H9 (cell line): ENCODE results near the gene N4BP2. TPM values are rescaled to one million over a fixed set of nuclear protein-coding genes. Genes with fewer than 3 reads are reported as not detected.

Experiments
- DNase-seq: peaks from one replicate; pipeline ENCODE4 v3.0.0-alpha.2; 2017
- H2AFZ ChIP-seq: one replicate; pipeline ENCODE4 v1.6.1; 2013; ENCODE audit warnings: mild to moderate bottlenecking, low read length, control low read depth, moderate library complexity
- H2AK5ac ChIP-seq: 2 replicates; pipeline ENCODE4 v1.6.1; 2013; ENCODE audit warnings: low read length, control low read depth, mixed read lengths; ENCODE audit not compliant: insufficient read length
- H2BK120ac ChIP-seq: one replicate; pipeline ENCODE4 v1.6.1; 2013; ENCODE audit warnings: low read depth, mild to moderate bottlenecking, low read length, control low read depth, inconsistent platforms; ENCODE audit not compliant: poor library complexity, severe bottlenecking
- H2BK12ac ChIP-seq: 2 replicates; pipeline ENCODE4 v1.6.1; 2013; ENCODE audit warnings: low read length, control low read depth, mixed read lengths, low read depth; ENCODE audit not compliant: insufficient read length
- H2BK15ac ChIP-seq: 2 replicates; pipeline ENCODE4 v1.6.1; 2013; ENCODE audit warnings: low read depth, low read length, control low read depth
- H2BK20ac ChIP-seq: one replicate; pipeline ENCODE4 v1.6.1; 2013; ENCODE audit warnings: low read depth, mild to moderate bottlenecking, low read length, control low read depth, inconsistent platforms; ENCODE audit not compliant: poor library complexity, severe bottlenecking
- H2BK5ac ChIP-seq: 2 replicates; pipeline ENCODE4 v1.6.1; 2013; ENCODE audit warnings: low read length, control low read depth, mixed read lengths; ENCODE audit not compliant: insufficient read length
- H3K14ac ChIP-seq: 2 replicates; pipeline ENCODE4 v1.6.1; 2013; ENCODE audit warnings: low read length, control low read depth; ENCODE audit not compliant: insufficient read depth
- H3K18ac ChIP-seq: 2 replicates; pipeline ENCODE4 v1.6.1; 2013; ENCODE audit warnings: low read depth, mild to moderate bottlenecking, mixed read lengths, low read length, control low read depth; ENCODE audit not compliant: insufficient read length
- H3K23ac ChIP-seq: 2 replicates; pipeline ENCODE4 v1.6.1; 2013; ENCODE audit warnings: low read length, control low read depth, mixed read lengths, low read depth; ENCODE audit not compliant: insufficient read length
- H3K23me2 ChIP-seq: 2 replicates; pipeline ENCODE4 v1.6.1; 2013; ENCODE audit warnings: low read depth, mild to moderate bottlenecking, mixed read lengths, low read length, control low read depth; ENCODE audit not compliant: insufficient read length, poor library complexity, severe bottlenecking
- H3K27ac ChIP-seq: 2 replicates; pipeline ENCODE4 v1.5.1; 2013; ENCODE audit warnings: low read length, control low read depth, mixed read lengths, low read depth; ENCODE audit not compliant: insufficient read length
- H3K27me3 ChIP-seq: 2 replicates; pipeline ENCODE4 v1.6.1; 2013; ENCODE audit warnings: low read length, control low read depth, inconsistent platforms; ENCODE audit not compliant: insufficient read depth
- H3K4ac ChIP-seq: 2 replicates; pipeline ENCODE4 v1.6.1; 2013; ENCODE audit warnings: low read depth, mild to moderate bottlenecking, control low read depth, inconsistent platforms, low read length, moderate library complexity
- H3K4me1 ChIP-seq: 2 replicates; pipeline ENCODE4 v1.6.1; 2013; ENCODE audit warnings: low read length, control low read depth, inconsistent platforms; ENCODE audit not compliant: insufficient read depth
- H3K4me2 ChIP-seq: 2 replicates; pipeline ENCODE4 v1.6.1; 2013; ENCODE audit warnings: low read length, control low read depth, mixed read lengths; ENCODE audit not compliant: insufficient read length, insufficient read depth
- H3K56ac ChIP-seq: 2 replicates; pipeline ENCODE4 v1.6.1; 2013; ENCODE audit warnings: low read depth, mild to moderate bottlenecking, mixed read lengths, low read length, control low read depth; ENCODE audit not compliant: insufficient read length
- H3K79me1 ChIP-seq: 2 replicates; pipeline ENCODE4 v1.6.1; 2013; ENCODE audit warnings: low read depth, mild to moderate bottlenecking, moderate library complexity, low read length, control low read depth, inconsistent platforms; ENCODE audit not compliant: insufficient read depth, poor library complexity, severe bottlenecking
- H3K79me2 ChIP-seq: 2 replicates; pipeline ENCODE4 v1.6.1; 2013; ENCODE audit warnings: low read length, control low read depth, inconsistent platforms; ENCODE audit not compliant: insufficient read depth
- H3K9ac ChIP-seq: 2 replicates; pipeline ENCODE4 v1.6.1; 2013; ENCODE audit warnings: low read length, control low read depth, mixed read lengths; ENCODE audit not compliant: insufficient read length; ENCODE audit errors: extremely low read depth
- H3K9me3 ChIP-seq: one replicate; pipeline ENCODE4 v1.6.1; 2013; ENCODE audit warnings: low read depth, low read length, inconsistent platforms; ENCODE audit not compliant: control insufficient read depth
- H3T11ph ChIP-seq: one replicate; pipeline ENCODE4 v1.6.1; 2013; ENCODE audit warnings: mild to moderate bottlenecking, low read length, control low read depth, inconsistent platforms
- H4K20me1 ChIP-seq: one replicate; pipeline ENCODE4 v1.6.1; 2013; ENCODE audit not compliant: control insufficient read depth, insufficient read length, insufficient read depth
- H4K5ac ChIP-seq: 2 replicates; pipeline ENCODE4 v1.6.1; 2013; ENCODE audit warnings: low read depth, mild to moderate bottlenecking, mixed read lengths, low read length, control low read depth; ENCODE audit not compliant: insufficient read length
- H4K8ac ChIP-seq: replicated peaks from 2 replicates; pipeline ENCODE4 v1.6.1; 2013; ENCODE audit warnings: low read length, control low read depth, mixed read lengths, low read depth; ENCODE audit not compliant: insufficient read length
- H4K91ac ChIP-seq: 2 replicates; pipeline ENCODE4 v1.6.1; 2013; ENCODE audit warnings: low read depth, mild to moderate bottlenecking, moderate library complexity, mixed read lengths, low read length, control low read depth; ENCODE audit not compliant: insufficient read length
- H3K27ac Mint-ChIP-seq, 3 experiments: 2 replicates in 2 of 3; 3 replicates in 1 of 3; pipeline ENCODE4 v1.8.0; 2020 to 2021; ENCODE audit warnings: mixed read lengths in 3 of 3, mild to moderate bottlenecking in 1 of 3, moderate library complexity in 1 of 3
- H3K27me3 Mint-ChIP-seq: 2 replicates; pipeline ENCODE4 v1.8.0; 2021; ENCODE audit warnings: low read depth, mild to moderate bottlenecking, moderate library complexity, mixed read lengths
- H3K36me3 Mint-ChIP-seq, 3 experiments: 2 replicates in 2 of 3; 3 replicates in 1 of 3; pipeline ENCODE4 v1.8.0; 2020 to 2021; ENCODE audit warnings: low read depth in 3 of 3, mixed read lengths in 3 of 3; ENCODE audit not compliant: insufficient read depth in 1 of 3
- H3K4me1 Mint-ChIP-seq, 2 experiments: 2 replicates each; pipeline ENCODE4 v1.8.0; 2020; ENCODE audit warnings: mixed read lengths in 2 of 2
- H3K4me3 Mint-ChIP-seq, 2 experiments: 2 replicates in 1 of 2; 3 replicates in 1 of 2; pipeline ENCODE4 v1.8.0; 2020 to 2021; ENCODE audit warnings: mild to moderate bottlenecking in 2 of 2, mixed read lengths in 2 of 2, moderate library complexity in 1 of 2
- H3K9me3 Mint-ChIP-seq, 2 experiments: 2 replicates in 1 of 2; 3 replicates in 1 of 2; pipeline ENCODE4 v1.8.0; 2020; ENCODE audit warnings: mild to moderate bottlenecking in 2 of 2, mixed read lengths in 2 of 2, moderate library complexity in 1 of 2
- CTCF ChIP-seq: fragments of 200-600 bp; sonication (generic); conservative IDR thresholded peaks from 3 replicates; pipeline ENCODE4 v1.8.0; 2021; ENCODE audit warnings: antibody characterized with exemption, mild to moderate bottlenecking
- WGBS: extraction: QIAGEN DNeasy Blood & Tissue Kit; methylation state at CpG from one replicate; pipeline ENCODE4 v1.1.7; 2013; ENCODE audit warnings: missing lambda C conversion rate, low lambda C conversion rate, mixed read lengths; ENCODE audit not compliant: insufficient read length; ENCODE audit errors: extremely low coverage; 5-methylcytosine and 5-hydroxymethylcytosine counted together
- total RNA-seq: library from RNA; stranded (reverse); gene quantifications from 2 replicates; pipeline ENCODE4 v1.2.1, GENCODE V29; 2021

The N4BP2 gene
- total RNA-seq, 1 experiment from 2014 or later: 35.0 TPM

DNA sequence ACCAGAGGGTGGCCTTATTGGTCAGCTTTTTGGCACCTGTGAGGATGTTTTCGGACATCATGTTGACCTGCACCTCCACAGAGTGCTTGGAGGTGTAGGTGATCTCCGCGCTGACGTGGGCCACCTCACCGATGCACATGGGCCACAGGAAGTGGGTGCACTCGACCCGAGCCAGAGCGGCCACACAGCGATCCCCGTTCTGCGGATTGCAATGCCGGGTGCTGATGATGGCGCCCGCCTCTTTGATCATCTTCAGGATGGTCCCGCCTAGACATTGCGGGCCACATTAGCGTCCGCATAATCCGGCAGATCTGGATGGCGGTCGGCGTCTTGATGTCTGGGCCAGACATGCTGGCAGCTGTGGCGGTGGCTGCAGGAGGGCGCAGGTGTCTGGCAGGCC, 12.9 kb upstream of the N4BP2 start:
- H3K23me2 ChIP-seq: no peaks in the 10 kb centered on the region
- H3K9ac ChIP-seq: no peak overlapping the region
- no peak overlapping the region for H3K56ac ChIP-seq
- H2BK20ac ChIP-seq: no peak overlapping the region
- no peak overlapping the region for H4K91ac ChIP-seq
- no peaks in the 10 kb centered on the region for H3K27me3 Mint-ChIP-seq
- H3K23ac ChIP-seq: no peak overlapping the region
- no CpG with 5 or more reads among the region's 24 CpGs for WGBS
- no peak overlapping the region for H3K4me2 ChIP-seq
- H3K27ac ChIP-seq: no peak overlapping the region
- H3T11ph ChIP-seq: no peak overlapping the region
- no peaks in the 10 kb centered on the region for H3K9me3 Mint-ChIP-seq
- no peak overlapping the region for H2BK12ac ChIP-seq
- no peaks in the 10 kb centered on the region for H4K20me1 ChIP-seq
- H3K36me3 Mint-ChIP-seq: no peaks in the 10 kb centered on the region
- no peak overlapping the region for H2BK120ac ChIP-seq
- TF ChIP-seq CTCF: no peak
- no peaks in the 10 kb centered on the region for H3K9me3 ChIP-seq
- H3K4me1 ChIP-seq: no peaks in the 10 kb centered on the region
- H3K27me3 ChIP-seq: no peaks in the 10 kb centered on the region
- no peak overlapping the region for H3K18ac ChIP-seq
- no peak overlapping the region for H4K5ac ChIP-seq
- no peak overlapping the region for H2AK5ac ChIP-seq
- no peak overlapping the region for H3K4me3 Mint-ChIP-seq
- H2BK5ac ChIP-seq: no peak overlapping the region
- no peak overlapping the region for H4K8ac ChIP-seq
- H3K4me1 Mint-ChIP-seq: no peaks in the 10 kb centered on the region
- H3K79me1 ChIP-seq: no peaks in the 10 kb centered on the region
- H3K14ac ChIP-seq: no peak overlapping the region
- H2AFZ ChIP-seq: no peak overlapping the region
- DNase-seq: peak; percentile 29
- no peak overlapping the region for H3K4ac ChIP-seq
- no peak overlapping the region for H2BK15ac ChIP-seq
- H3K79me2 ChIP-seq: no peaks in the 10 kb centered on the region
- no peak overlapping the region for H3K27ac Mint-ChIP-seq
